ENCODE results near the gene DELE1.

Gene DELE1

GRCh38 chr5:141968914-141969608 is 45.4 kb downstream of the DELE1 start, which contains the start of gene RNF14:
RNF14 (plus strand) TSS chr5:141969105; CDS start chr5:141973589, 4,484 bp downstream.
- DNase-seq (peak; percentile 95), ATAC-seq (ENCODE audit: insufficient read depth, low read depth) (peak; percentile 96)
- peak within 1 kb of the TSS; percentile 97 for H3K27ac ChIP-seq (ENCODE audit: low read length)

GRCh38 chr5:141969783-141970771 is 46.4 kb downstream of the DELE1 start:
- no peaks in the 10 kb centered on the region for H3K9me3 ChIP-seq (ENCODE audit: insufficient read depth, low read length, severe bottlenecking)
- H3K27me3 ChIP-seq (ENCODE audit: insufficient read depth, low read length, poor library complexity), result no peaks in the 10 kb centered on the region
- H3K4me3 ChIP-seq (ENCODE audit: low read depth in 1 of 2, low read length in 2 of 2), result peak overlapping the region; percentile 92 to 94
- H3K9ac ChIP-seq (ENCODE audit: low read depth, low read length), result peak overlapping the region; percentile 98
- peaks cover 40% of the 10 kb centered on the region for H3K79me2 ChIP-seq (ENCODE audit: insufficient read depth, low read length)
- H2AFZ ChIP-seq (ENCODE audit: low read depth, low read length), result peak overlapping the region; percentile 93
- no peaks in the 10 kb centered on the region for H4K20me1 ChIP-seq (ENCODE audit: insufficient read depth, low read length)
- ATAC-seq (ENCODE audit: insufficient read depth, low read depth) (no peak), DNase-seq (peak; percentile 24)
- H3K4me1 ChIP-seq (ENCODE audit: insufficient read depth, low read length), result peaks cover 23% of the 10 kb centered on the region
- H3K27ac ChIP-seq (ENCODE audit: low read length), result peak overlapping the region; percentile 97
- peak overlapping the region; percentile 91 for H3K4me2 ChIP-seq (ENCODE audit: insufficient read depth, low read length)
- TF ChIP-seq CTCF (IDR thresholded peaks at IDR 0.05; ENCODE audit: borderline replicate concordance, extremely low read depth, low read length, poor library complexity, severe bottlenecking) (no peak), EZH2 (IDR thresholded peaks at IDR 0.05; ENCODE audit: borderline replicate concordance, low read depth, low read length, severe bottlenecking) (no peak)
- H3K36me3 ChIP-seq (ENCODE audit: insufficient read depth, low read length), result peaks cover 34% of the 10 kb centered on the region

More at GRCh38 chr5:141968914-141969608, 45.4 kb downstream of the DELE1 start, which contains the start of gene RNF14:
- peak within 1 kb of the TSS; percentile 91 for H3K4me2 ChIP-seq (ENCODE audit: insufficient read depth, low read length)
- H3K79me2 ChIP-seq (ENCODE audit: insufficient read depth, low read length), result peaks cover 38% of the 10 kb centered on the region
- H3K36me3 ChIP-seq (ENCODE audit: insufficient read depth, low read length), result peaks cover 24% of the 10 kb centered on the region
- H3K9me3 ChIP-seq (ENCODE audit: insufficient read depth, low read length, severe bottlenecking), result no peaks in the 10 kb centered on the region
- no peaks in the 10 kb centered on the region for H3K27me3 ChIP-seq (ENCODE audit: insufficient read depth, low read length, poor library complexity)
- no peaks in the 10 kb centered on the region for H4K20me1 ChIP-seq (ENCODE audit: insufficient read depth, low read length)
- TF ChIP-seq CTCF (IDR thresholded peaks at IDR 0.05; ENCODE audit: borderline replicate concordance, extremely low read depth, low read length, poor library complexity, severe bottlenecking) (peak; percentile 96), EZH2 (IDR thresholded peaks at IDR 0.05; ENCODE audit: borderline replicate concordance, low read depth, low read length, severe bottlenecking) (no peak)
- H3K9ac ChIP-seq (ENCODE audit: low read depth, low read length), result peak within 1 kb of the TSS; percentile 98
- peaks cover 23% of the 10 kb centered on the region for H3K4me1 ChIP-seq (ENCODE audit: insufficient read depth, low read length)
- peak within 1 kb of the TSS; percentile 92 to 94 for H3K4me3 ChIP-seq (ENCODE audit: low read depth in 1 of 2, low read length in 2 of 2)
- peak within 1 kb of the TSS; percentile 97 for H2AFZ ChIP-seq (ENCODE audit: low read depth, low read length)

GRCh38 chr5:141973871-141974595 is 50.4 kb downstream of the DELE1 start:
- Histone ChIP-seq H3K36me3 (ENCODE audit: insufficient read depth, low read length) (peaks cover 68% of the 10 kb centered on the region), H3K9ac (ENCODE audit: low read depth, low read length) (no peak overlapping the region), H3K4me3 (ENCODE audit: low read depth in 1 of 2, low read length in 2 of 2) (no peak overlapping the region), H3K27me3 (ENCODE audit: insufficient read depth, low read length, poor library complexity) (no peaks in the 10 kb centered on the region), H3K9me3 (ENCODE audit: insufficient read depth, low read length, severe bottlenecking) (no peaks in the 10 kb centered on the region), H3K79me2 (ENCODE audit: insufficient read depth, low read length) (peaks cover 43% of the 10 kb centered on the region), H3K4me2 (ENCODE audit: insufficient read depth, low read length) (no peak overlapping the region), H4K20me1 (ENCODE audit: insufficient read depth, low read length) (no peaks in the 10 kb centered on the region), H3K4me1 (ENCODE audit: insufficient read depth, low read length) (peaks cover 16% of the 10 kb centered on the region), H2AFZ (ENCODE audit: low read depth, low read length) (no peak overlapping the region), H3K27ac (ENCODE audit: low read length) (no peak overlapping the region)
- no peak for ATAC-seq (ENCODE audit: insufficient read depth, low read depth)
- no peak for DNase-seq
- TF ChIP-seq CTCF (IDR thresholded peaks at IDR 0.05; ENCODE audit: borderline replicate concordance, extremely low read depth, low read length, poor library complexity, severe bottlenecking), result no peak
- TF ChIP-seq EZH2 (IDR thresholded peaks at IDR 0.05; ENCODE audit: borderline replicate concordance, low read depth, low read length, severe bottlenecking), result no peak
